GM12872 (cell line): Measurements from ENCODE around the gene CMSS1.

Experiments used
- CTCF ChIP-seq: IDR thresholded peaks from 3 replicates; pipeline ENCODE4 v1.5.1; 2011; ENCODE audit warnings: low read depth, mild to moderate bottlenecking, low read length, moderate library complexity; ENCODE audit not compliant: insufficient read depth

CMSS1 gene

GRCh38 chr3:99817437-99818240, at the start of gene CMSS1:
Gene CMSS1, plus strand, starts transcription at chr3:99817862.
- peak; percentile 38; the same call in 2 of the 3 replicates for TF ChIP-seq CTCF

- TF ChIP-seq CTCF, result no peak
Observed at GRCh38 chr3:99768126-99768525, 49.5 kb upstream of the CMSS1 start.

GRCh38 chr3:99768808-99769501, 48.7 kb upstream of the CMSS1 start:
- no peak for TF ChIP-seq CTCF

GRCh38 chr3:99772171-99772570, 45.5 kb upstream of the CMSS1 start:
- no peak for TF ChIP-seq CTCF

GRCh38 chr3:99772671-99773070, 45.0 kb upstream of the CMSS1 start:
- TF ChIP-seq CTCF, result no peak

GRCh38 chr3:99774467-99774866, 43.2 kb upstream of the CMSS1 start:
- no peak for TF ChIP-seq CTCF

- no peak for TF ChIP-seq CTCF
Observed at GRCh38 chr3:99776516-99777209, 41.0 kb upstream of the CMSS1 start.
